Hindlimb muscle (tissue), 1 donor: ENCODE data around the gene CD38. TPM values are rescaled to one million over a fixed set of nuclear protein-coding genes. Genes with fewer than 3 reads are reported as not detected.

Source experiments
- DNase-seq: peaks from one replicate; pipeline ENCODE4 v3.0.0-alpha.2; 2013
- polyA plus RNA-seq: library from polyadenylated mRNA; unstranded; fragments of 120-200 nt; gene quantifications from one replicate; pipeline ENCODE4 v1.2.1, GENCODE V29; 2013; ENCODE audit not compliant: insufficient read length

Gene CD38
- polyA plus RNA-seq, 1 donor: 1.3 TPM

DNA sequence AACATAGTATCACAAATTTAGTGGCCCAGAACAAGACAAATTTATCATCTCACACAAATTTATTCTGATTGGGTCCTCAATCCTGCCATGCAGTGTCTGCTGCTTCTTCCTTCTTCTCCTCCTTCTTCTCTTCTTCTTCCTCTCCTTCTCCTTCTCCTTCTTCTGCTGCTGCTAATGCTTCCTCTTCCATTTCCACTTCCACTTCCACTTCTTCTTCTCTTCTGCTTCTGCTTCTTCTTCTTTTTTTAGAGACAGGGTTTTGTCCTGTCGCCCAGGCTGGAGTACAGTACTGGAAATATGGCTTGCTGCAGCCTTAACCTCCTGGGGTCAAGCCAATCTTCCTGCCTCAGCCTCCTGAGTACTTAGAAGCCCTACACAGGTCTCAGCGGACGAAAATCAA, 122.9 kb downstream of the CD38 start:
- DNase-seq: no peak

DNA sequence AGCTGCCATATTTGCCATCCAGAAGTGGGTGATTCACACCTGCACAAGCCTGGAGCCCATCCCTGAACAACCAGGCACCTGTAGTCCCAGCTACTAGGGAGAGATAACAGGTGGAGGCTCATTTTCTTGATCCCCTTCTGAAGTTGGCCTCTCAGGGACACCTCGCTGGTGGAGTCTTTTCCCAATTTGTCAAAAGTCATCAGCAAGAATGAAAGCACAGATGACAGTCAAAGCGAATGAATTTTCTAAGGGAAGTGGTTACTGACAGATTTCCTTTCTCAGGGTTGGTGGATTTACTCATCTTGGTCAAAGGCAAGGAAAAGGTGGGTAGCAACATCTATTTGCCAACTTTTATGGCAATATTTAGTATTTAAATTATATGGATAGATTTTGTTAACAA, 123.9 kb downstream of the CD38 start:
- no peak for DNase-seq

DNA sequence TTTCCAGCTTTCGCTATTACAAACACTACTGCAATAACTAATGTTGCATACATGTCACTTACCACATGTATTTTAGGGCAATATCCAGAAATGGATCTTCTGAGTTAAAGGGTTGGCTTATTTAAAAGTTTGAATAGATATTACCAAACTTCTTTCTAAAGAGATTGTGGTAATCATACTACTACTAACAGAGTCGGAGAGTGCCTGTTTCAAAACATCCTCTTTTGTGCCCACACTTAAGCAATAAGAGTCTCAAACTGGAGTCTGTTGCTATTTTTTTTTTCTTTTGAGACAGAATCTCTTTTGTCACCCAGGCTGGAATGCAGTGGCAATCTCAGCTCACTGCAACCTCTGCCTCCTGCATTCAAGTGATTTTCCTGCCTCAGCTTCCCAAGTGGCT, 124.6 kb downstream of the CD38 start:
- no peak for DNase-seq

Other genes with a start within 250 kb of the CD38 start
- gene FBXL5, start 123.0 kb upstream of the CD38 start, polyA plus RNA-seq: 68.6 TPM
- gene FAM200B, start 96.5 kb upstream of the CD38 start, polyA plus RNA-seq: 29.0 TPM
- 4.3 TPM for gene BST1, start 75.3 kb upstream of the CD38 start, polyA plus RNA-seq
- not detected for gene FGFBP1, start 160.4 kb downstream of the CD38 start, polyA plus RNA-seq
- not detected for gene FGFBP2, start 184.8 kb downstream of the CD38 start, polyA plus RNA-seq